HEK293 (cell line): ENCODE data around the gene GLG1.

ENCODE experiments used
- CTCF ChIA-PET: fragments of 350-600 bp; formaldehyde crosslinking; extraction: SDS; loops from one replicate; lab custom pipeline; 2021; ENCODE audit warnings: antibody characterized with exemption; lab: Yijun Ruan, JAX
- POLR2A ChIA-PET: fragments of 300-600 bp; formaldehyde crosslinking; extraction: SDS; loops from one replicate; lab custom pipeline; 2020; ENCODE audit warnings: antibody characterized with exemption, inconsistent platforms; lab: Yijun Ruan, JAX
- H3K27ac ChIP-seq: fragments of 200-500 bp; sonication (Bioruptor generic); 2 replicates; pipeline ENCODE4 v1.5.1; 2014; ENCODE audit warnings: low read depth, low read length, control low read depth, inconsistent platforms; ENCODE audit errors: extremely low read depth
- H3K36me3 ChIP-seq, 2 experiments: fragments of 200-500 bp in 1 of 2; sonication (Bioruptor generic) in 1 of 2; 1 replicate in 1 of 2; 2 replicates in 1 of 2; pipeline ENCODE4 v1.5.1; 2014 to 2017; ENCODE audit warnings: inconsistent platforms in 2 of 2, low read length in 2 of 2; ENCODE audit not compliant: control insufficient read depth in 2 of 2, insufficient read depth in 1 of 2
- H3K4me1 ChIP-seq: fragments of 200-500 bp; sonication (Bioruptor generic); 2 replicates; pipeline ENCODE4 v1.5.1; 2014; ENCODE audit warnings: mild to moderate bottlenecking, low read length, inconsistent platforms; ENCODE audit not compliant: control insufficient read depth, insufficient read depth
- H3K4me3 ChIP-seq: 2 replicates; pipeline ENCODE4 v1.5.1; 2011; ENCODE audit warnings: low read depth, mild to moderate bottlenecking, control low read depth, low read length, moderate library complexity
- H3K9me3 ChIP-seq: fragments of 200-500 bp; sonication (Bioruptor generic); 2 replicates; pipeline ENCODE4 v1.5.1; 2014; ENCODE audit warnings: low read depth, low read length, inconsistent platforms; ENCODE audit not compliant: control insufficient read depth, insufficient read depth
- EGR2 ChIP-seq: fragments of 450-650 bp; formaldehyde crosslinking; IDR thresholded peaks from 2 replicates; pipeline ENCODE4 v1.5.1; 2016; ENCODE audit warnings: low read depth, missing biosample characterization, missing genetic modification characterization
- FEZF1 ChIP-seq: fragments of 450-650 bp; formaldehyde crosslinking; IDR thresholded peaks from 2 replicates; pipeline ENCODE4 v1.5.1; 2016; ENCODE audit warnings: missing biosample characterization, missing genetic modification characterization
- GLI2 ChIP-seq: fragments of 450-650 bp; formaldehyde crosslinking; IDR thresholded peaks from 2 replicates; pipeline ENCODE4; 2017; ENCODE audit warnings: missing biosample characterization, missing genetic modification characterization, low read depth, borderline replicate concordance
- GLIS1 ChIP-seq: fragments of 450-650 bp; formaldehyde crosslinking; IDR thresholded peaks from 2 replicates; pipeline ENCODE4 v1.5.1; 2016; ENCODE audit warnings: missing biosample characterization, missing genetic modification characterization
- KLF8 ChIP-seq: fragments of 450-650 bp; formaldehyde crosslinking; IDR thresholded peaks from 2 replicates; pipeline ENCODE4 v1.5.1; 2016; ENCODE audit warnings: missing biosample characterization, missing genetic modification characterization
- PRDM6 ChIP-seq: fragments of 450-650 bp; formaldehyde crosslinking; IDR thresholded peaks from 2 replicates; pipeline ENCODE4 v1.5.1; 2017; ENCODE audit warnings: missing biosample characterization, missing genetic modification characterization
- SETDB1 ChIP-seq: IDR thresholded peaks from one replicate; pipeline ENCODE4 v1.6.1; 2017; ENCODE audit warnings: mild to moderate bottlenecking, low read length, moderate library complexity, mixed read lengths; ENCODE audit not compliant: insufficient read length
- ZBTB21 ChIP-seq: fragments of 450-650 bp; formaldehyde crosslinking; IDR thresholded peaks from 2 replicates; pipeline ENCODE4 v1.5.1; 2017; ENCODE audit warnings: missing biosample characterization, missing genetic modification characterization
- ZBTB44 ChIP-seq: fragments of 450-650 bp; IDR thresholded peaks from 2 replicates; pipeline ENCODE4 v1.5.1; 2018; ENCODE audit warnings: missing biosample characterization, mild to moderate bottlenecking, missing genetic modification characterization
- ZNF121 ChIP-seq: fragments of 450-650 bp; formaldehyde crosslinking; IDR thresholded peaks from 2 replicates; pipeline ENCODE4 v1.5.1; 2016; ENCODE audit warnings: missing biosample characterization, missing genetic modification characterization
- ZNF266 ChIP-seq: fragments of 450-650 bp; formaldehyde crosslinking; IDR thresholded peaks from 2 replicates; pipeline ENCODE4 v1.5.1; 2016; ENCODE audit warnings: missing biosample characterization, missing genetic modification characterization, low read depth
- ZNF335 ChIP-seq: fragments of 450-650 bp; formaldehyde crosslinking; conservative IDR thresholded peaks from 2 replicates; pipeline ENCODE4 v1.5.1; 2016; ENCODE audit warnings: missing biosample characterization, missing genetic modification characterization
- ZNF362 ChIP-seq: fragments of 450-650 bp; formaldehyde crosslinking; IDR thresholded peaks from 2 replicates; pipeline ENCODE4 v1.5.1; 2016; ENCODE audit warnings: missing biosample characterization, missing genetic modification characterization
- ZNF48 ChIP-seq: fragments of 450-650 bp; formaldehyde crosslinking; IDR thresholded peaks from 2 replicates; pipeline ENCODE4 v1.5.1; 2016; ENCODE audit warnings: missing biosample characterization, missing genetic modification characterization
- ZNF560 ChIP-seq: fragments of 450-650 bp; formaldehyde crosslinking; IDR thresholded peaks from 2 replicates; pipeline ENCODE4 v1.5.1; 2017; ENCODE audit warnings: missing biosample characterization, missing genetic modification characterization, borderline replicate concordance
- ZNF580 ChIP-seq: fragments of 450-650 bp; formaldehyde crosslinking; IDR thresholded peaks from 2 replicates; pipeline ENCODE4 v1.5.1; 2016; ENCODE audit warnings: missing biosample characterization, missing genetic modification characterization
- ZNF621 ChIP-seq: fragments of 450-650 bp; formaldehyde crosslinking; IDR thresholded peaks from 2 replicates; pipeline ENCODE4 v1.5.1; 2017; ENCODE audit warnings: missing biosample characterization, missing genetic modification characterization
- ZNF645 ChIP-seq: fragments of 450-650 bp; formaldehyde crosslinking; IDR thresholded peaks from 2 replicates; pipeline ENCODE4; 2016; ENCODE audit warnings: missing biosample characterization, missing genetic modification characterization
- ZNF664 ChIP-seq: fragments of 450-650 bp; formaldehyde crosslinking; IDR thresholded peaks from 2 replicates; pipeline ENCODE4 v1.5.1; 2016; ENCODE audit warnings: missing biosample characterization, missing genetic modification characterization
- ZNF701 ChIP-seq: fragments of 450-650 bp; formaldehyde crosslinking; IDR thresholded peaks from 2 replicates; pipeline ENCODE4 v1.5.1; 2016; ENCODE audit warnings: missing biosample characterization, missing genetic modification characterization
- ZNF768 ChIP-seq: fragments of 450-650 bp; formaldehyde crosslinking; IDR thresholded peaks from 2 replicates; pipeline ENCODE4 v1.5.1; 2018; ENCODE audit warnings: missing biosample characterization, mild to moderate bottlenecking, missing genetic modification characterization
- ZNF843 ChIP-seq: fragments of 450-650 bp; formaldehyde crosslinking; IDR thresholded peaks from 2 replicates; pipeline ENCODE4 v1.5.1; 2016; ENCODE audit warnings: missing biosample characterization, missing genetic modification characterization
- ZSCAN16 ChIP-seq: fragments of 450-650 bp; formaldehyde crosslinking; IDR thresholded peaks from 2 replicates; pipeline ENCODE4 v1.5.1; 2016; ENCODE audit warnings: missing biosample characterization, missing genetic modification characterization
- ZXDB ChIP-seq: fragments of 450-650 bp; formaldehyde crosslinking; IDR thresholded peaks from 2 replicates; pipeline ENCODE4 v1.5.1; 2016; ENCODE audit warnings: missing biosample characterization, missing genetic modification characterization

Gene GLG1

GRCh38 chr16:74608381-74608780 is 1.5 kb upstream of the GLG1 start:
- H3K9me3 ChIP-seq, result no peaks in the 10 kb centered on the region
- H3K27ac ChIP-seq, result no peak overlapping the region
- no peak overlapping the region for H3K4me3 ChIP-seq
- ChIA-PET POLR2A (no interaction called here), CTCF (interaction anchor here (0.6 to 1.3 kb wide), 2 partner anchors 15 to 20 kb away, joined by 3 to 4 read pairs; no protein-coding TSS in a partner anchor)
- TF ChIP-seq ZNF121 (tag by site-specific recombination) (0 out of 2 replicates have a peak, but pooled peaks have one; percentile 14), EGR2 (tag by site-specific recombination) (no peak)
- peaks cover 23% of the 10 kb centered on the region for H3K4me1 ChIP-seq
- no peaks in the 10 kb centered on the region for H3K36me3 ChIP-seq

GRCh38 chr16:74607962-74608356 is 1.0 kb upstream of the GLG1 start:
- peaks cover 23% of the 10 kb centered on the region for H3K4me1 ChIP-seq
- ChIA-PET POLR2A (interaction anchor here (1.2 to 1.9 kb wide), 4 partner anchors 13 to 127 kb away, joined by 4 to 10 read pairs (median 6); partner anchors contain the start of gene RFWD3), CTCF (interaction anchor here (0.6 to 1.3 kb wide), 2 partner anchors 15 to 19 kb away, joined by 3 to 4 read pairs; no protein-coding TSS in a partner anchor)
- H3K36me3 ChIP-seq, result no peaks in the 10 kb centered on the region
- TF ChIP-seq ZSCAN16 (tag by site-specific recombination), result peak; percentile 96
- TF ChIP-seq ZNF768 (tag by site-specific recombination), result peak; percentile 53; the same call in 1 of the 2 replicates
- no peak for TF ChIP-seq ZNF843 (tag by site-specific recombination)
- TF ChIP-seq KLF8 (tag by site-specific recombination), result no peak
- peak; percentile 98 for TF ChIP-seq ZNF664 (tag by site-specific recombination)
- TF ChIP-seq GLI2 (tag by site-specific recombination), result no peak
- peak; percentile 55; the same call in 1 of the 2 replicates for TF ChIP-seq FEZF1
- TF ChIP-seq PRDM6 (tag by site-specific recombination), result no peak
- no peak for TF ChIP-seq ZNF645 (tag by site-specific recombination)
- TF ChIP-seq GLIS1, result no peak
- TF ChIP-seq ZBTB44 (tag by site-specific recombination), result 0 out of 2 replicates have a peak, but pooled peaks have one; percentile 57
- H3K27ac ChIP-seq, result no peak overlapping the region
- H3K4me3 ChIP-seq, result no peak overlapping the region
- no peaks in the 10 kb centered on the region for H3K9me3 ChIP-seq

GRCh38 chr16:74607310-74607961 is 522 bp upstream of the GLG1 start:
- Histone ChIP-seq H3K4me3 (peak overlapping the region; percentile 93), H3K36me3 (no peaks in the 10 kb centered on the region), H3K9me3 (no peaks in the 10 kb centered on the region), H3K27ac (peak overlapping the region; percentile 85), H3K4me1 (peaks cover 23% of the 10 kb centered on the region)
- ChIA-PET CTCF (interaction anchor here (1.3 kb wide), 1 partner anchor 15 kb away, joined by 3 read pairs; no protein-coding TSS in a partner anchor), POLR2A (interaction anchor here (0.6 to 1.9 kb wide), 7 partner anchors 9 to 134 kb away, joined by 4 to 10 read pairs (median 6); partner anchors contain the start of gene RFWD3)
- TF ChIP-seq ZNF701 (tag by site-specific recombination) (no peak), ZNF335 (tag by site-specific recombination) (peak; percentile 83), SETDB1 (no peak), ZNF266 (tag by site-specific recombination) (no peak), ZBTB21 (tag by site-specific recombination) (no peak), ZNF580 (tag by site-specific recombination) (peak; percentile 50; the same call in 1 of the 2 replicates), ZNF621 (tag by site-specific recombination) (no peak), ZXDB (tag by site-specific recombination) (peak; percentile 8; the same call in 1 of the 2 replicates), ZNF48 (tag by site-specific recombination) (no peak), ZNF560 (no peak), ZNF362 (0 out of 2 replicates have a peak, but pooled peaks have one; percentile 55)
